Neural progenitor cell (in vitro differentiated cells): ENCODE results near the gene GAGE12J. TPM values are rescaled to one million over a fixed set of nuclear protein-coding genes. Genes with fewer than 3 reads are reported as not detected.
A peak's percentile ranks its signal among the peaks of the same experiment; 100 is the strongest.

ENCODE experiments used
- DNase-seq: peaks from one replicate; pipeline ENCODE4 v3.0.0-alpha.2; 2016; ENCODE audit warnings: low spot score
- H2AFZ ChIP-seq: fragments of 200-600 bp; sonication (generic); replicated peaks from 2 replicates; pipeline ENCODE4 v1.6.1; 2016; ENCODE audit warnings: antibody characterized with exemption
- H3F3A ChIP-seq: fragments of 200-600 bp; sonication (generic); 2 replicates; pipeline ENCODE4 v1.6.1; 2016; ENCODE audit warnings: antibody characterized with exemption, low read depth
- H3K27ac ChIP-seq: fragments of 200-600 bp; sonication (generic); 2 replicates; pipeline ENCODE4 v1.5.1; 2016; ENCODE audit warnings: mild to moderate bottlenecking
- H3K27me3 ChIP-seq: fragments of 200-600 bp; sonication (generic); 2 replicates; pipeline ENCODE4 v1.6.1; 2016; ENCODE audit warnings: mild to moderate bottlenecking, moderate library complexity
- H3K36me3 ChIP-seq: fragments of 200-600 bp; sonication (generic); 2 replicates; pipeline ENCODE4 v1.5.1; 2016
- H3K4me1 ChIP-seq: fragments of 200-600 bp; sonication (generic); 2 replicates; pipeline ENCODE4 v1.6.1; 2016; ENCODE audit warnings: mixed run types
- H3K4me2 ChIP-seq: fragments of 200-600 bp; sonication (generic); 2 replicates; pipeline ENCODE4 v1.6.1; 2016
- H3K4me3 ChIP-seq: fragments of 200-600 bp; sonication (generic); 2 replicates; pipeline ENCODE4 v1.5.1; 2016
- H3K79me2 ChIP-seq: fragments of 200-600 bp; sonication (generic); 2 replicates; pipeline ENCODE4 v1.6.1; 2016; ENCODE audit warnings: low read depth
- H3K9ac ChIP-seq: fragments of 200-600 bp; sonication (generic); 2 replicates; pipeline ENCODE4 v1.6.1; 2016
- H3K9me3 ChIP-seq: fragments of 200-600 bp; sonication (generic); 2 replicates; pipeline ENCODE4 v1.5.1; 2016; ENCODE audit warnings: low read depth
- H4K20me1 ChIP-seq: fragments of 200-600 bp; sonication (generic); 2 replicates; pipeline ENCODE4 v1.6.1; 2016; ENCODE audit warnings: low read depth
- H3K27ac Mint-ChIP-seq: 3 replicates; pipeline ENCODE4 v1.8.0; 2021; ENCODE audit warnings: mixed read lengths
- H3K27me3 Mint-ChIP-seq: 2 replicates; pipeline ENCODE4 v1.8.0; 2022; ENCODE audit warnings: low read depth, mild to moderate bottlenecking, inconsistent platforms, moderate library complexity, mixed read lengths; ENCODE audit not compliant: insufficient read depth
- H3K36me3 Mint-ChIP-seq: 3 replicates; pipeline ENCODE4 v1.8.0; 2021; ENCODE audit warnings: mixed read lengths
- H3K4me1 Mint-ChIP-seq: 3 replicates; pipeline ENCODE4 v1.8.0; 2021; ENCODE audit warnings: mixed read lengths
- H3K4me3 Mint-ChIP-seq: 3 replicates; pipeline ENCODE4 v1.8.0; 2021; ENCODE audit warnings: mild to moderate bottlenecking, moderate library complexity, mixed read lengths
- H3K9me3 Mint-ChIP-seq: 3 replicates; pipeline ENCODE4 v1.8.0; 2020; ENCODE audit warnings: mixed read lengths
- EZH2 ChIP-seq: fragments of 200-600 bp; sonication (generic); IDR thresholded peaks from 2 replicates; pipeline ENCODE4 v1.6.1; 2017; ENCODE audit warnings: antibody characterized with exemption, mild to moderate bottlenecking, moderate library complexity
- EZH2phosphoT487 ChIP-seq: fragments of 200-600 bp; sonication (generic); IDR thresholded peaks from 2 replicates; pipeline ENCODE4 v1.6.1; 2017; ENCODE audit warnings: antibody characterized with exemption
- total RNA-seq: library from RNA; depleted of rRNA; stranded (reverse); fragments of >200 nt; gene quantifications from 2 replicates; pipeline ENCODE4 v1.2.3, GENCODE V29; 2015; ENCODE audit warnings: low replicate concordance
- TF ChIP-seq, protein P1 (sequence below): fragments of 200-600 bp; sonication (generic); IDR thresholded peaks from 2 replicates; pipeline ENCODE4 v1.5.1; 2017; ENCODE audit warnings: antibody characterized with exemption, mild to moderate bottlenecking

GAGE12J gene
- total RNA-seq, 1 donor from 2014 or later = not detected

DNA sequence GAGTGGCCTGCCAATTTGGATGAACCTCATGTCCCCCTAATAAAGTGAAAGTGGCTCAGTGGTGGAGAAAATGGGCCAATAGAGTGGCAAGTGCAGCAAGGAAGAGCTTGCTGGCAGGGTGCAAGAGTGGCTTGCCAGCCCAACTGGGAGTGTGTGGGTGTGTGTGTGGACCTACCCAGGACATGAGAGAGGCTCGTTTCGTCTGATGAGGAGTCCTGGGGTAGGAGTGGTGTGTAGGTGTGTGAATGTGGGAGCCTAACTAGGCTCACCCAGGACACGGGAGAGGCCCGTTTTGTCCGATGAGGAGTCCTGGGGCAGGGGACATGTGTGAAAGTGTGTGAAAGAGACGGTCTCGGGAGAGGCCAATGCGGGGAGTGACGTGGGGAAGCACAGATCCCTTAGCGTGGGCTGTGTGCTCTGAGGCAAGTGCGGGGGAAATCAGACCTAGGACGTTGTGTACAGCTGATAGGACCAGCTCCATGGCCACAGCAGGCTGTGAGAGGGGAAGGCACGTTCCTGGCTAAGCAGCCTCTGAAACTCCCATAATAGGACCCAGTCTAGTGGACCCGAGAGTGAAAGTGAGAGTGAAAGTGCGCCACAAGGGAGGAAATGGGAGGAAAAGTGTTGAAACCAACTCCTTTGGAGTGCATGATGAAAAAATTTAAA, 13.1 kb upstream of the GAGE12J start:
- H3F3A ChIP-seq = no peaks in the 10 kb centered on the region
- no peaks in the 10 kb centered on the region for H3K36me3 Mint-ChIP-seq
- TF ChIP-seq EZH2 = no peak
- TF ChIP-seq EZH2phosphoT487 = no peak
- TF ChIP-seq, protein P1, sequence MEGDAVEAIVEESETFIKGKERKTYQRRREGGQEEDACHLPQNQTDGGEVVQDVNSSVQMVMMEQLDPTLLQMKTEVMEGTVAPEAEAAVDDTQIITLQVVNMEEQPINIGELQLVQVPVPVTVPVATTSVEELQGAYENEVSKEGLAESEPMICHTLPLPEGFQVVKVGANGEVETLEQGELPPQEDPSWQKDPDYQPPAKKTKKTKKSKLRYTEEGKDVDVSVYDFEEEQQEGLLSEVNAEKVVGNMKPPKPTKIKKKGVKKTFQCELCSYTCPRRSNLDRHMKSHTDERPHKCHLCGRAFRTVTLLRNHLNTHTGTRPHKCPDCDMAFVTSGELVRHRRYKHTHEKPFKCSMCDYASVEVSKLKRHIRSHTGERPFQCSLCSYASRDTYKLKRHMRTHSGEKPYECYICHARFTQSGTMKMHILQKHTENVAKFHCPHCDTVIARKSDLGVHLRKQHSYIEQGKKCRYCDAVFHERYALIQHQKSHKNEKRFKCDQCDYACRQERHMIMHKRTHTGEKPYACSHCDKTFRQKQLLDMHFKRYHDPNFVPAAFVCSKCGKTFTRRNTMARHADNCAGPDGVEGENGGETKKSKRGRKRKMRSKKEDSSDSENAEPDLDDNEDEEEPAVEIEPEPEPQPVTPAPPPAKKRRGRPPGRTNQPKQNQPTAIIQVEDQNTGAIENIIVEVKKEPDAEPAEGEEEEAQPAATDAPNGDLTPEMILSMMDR = no peak
- no peaks in the 10 kb centered on the region for H3K9me3 Mint-ChIP-seq
- H3K9me3 ChIP-seq = no peaks in the 10 kb centered on the region
- H3K27me3 Mint-ChIP-seq = no peaks in the 10 kb centered on the region
- no peaks in the 10 kb centered on the region for H3K36me3 ChIP-seq
- no peak for DNase-seq
- H3K4me2 ChIP-seq = no peak overlapping the region
- no peak overlapping the region for H3K9ac ChIP-seq
- peaks cover 6% of the 10 kb centered on the region for H3K4me1 ChIP-seq
- no peak overlapping the region for H2AFZ ChIP-seq
- no peak overlapping the region for H3K4me3 Mint-ChIP-seq
- H3K27me3 ChIP-seq = no peaks in the 10 kb centered on the region
- H3K4me3 ChIP-seq = no peak overlapping the region
- H3K79me2 ChIP-seq = no peaks in the 10 kb centered on the region
- peak overlapping the region; percentile 70 for H3K27ac Mint-ChIP-seq
- no peak overlapping the region for H3K27ac ChIP-seq
- no peaks in the 10 kb centered on the region for H4K20me1 ChIP-seq
- peaks cover 22% of the 10 kb centered on the region for H3K4me1 Mint-ChIP-seq

DNA sequence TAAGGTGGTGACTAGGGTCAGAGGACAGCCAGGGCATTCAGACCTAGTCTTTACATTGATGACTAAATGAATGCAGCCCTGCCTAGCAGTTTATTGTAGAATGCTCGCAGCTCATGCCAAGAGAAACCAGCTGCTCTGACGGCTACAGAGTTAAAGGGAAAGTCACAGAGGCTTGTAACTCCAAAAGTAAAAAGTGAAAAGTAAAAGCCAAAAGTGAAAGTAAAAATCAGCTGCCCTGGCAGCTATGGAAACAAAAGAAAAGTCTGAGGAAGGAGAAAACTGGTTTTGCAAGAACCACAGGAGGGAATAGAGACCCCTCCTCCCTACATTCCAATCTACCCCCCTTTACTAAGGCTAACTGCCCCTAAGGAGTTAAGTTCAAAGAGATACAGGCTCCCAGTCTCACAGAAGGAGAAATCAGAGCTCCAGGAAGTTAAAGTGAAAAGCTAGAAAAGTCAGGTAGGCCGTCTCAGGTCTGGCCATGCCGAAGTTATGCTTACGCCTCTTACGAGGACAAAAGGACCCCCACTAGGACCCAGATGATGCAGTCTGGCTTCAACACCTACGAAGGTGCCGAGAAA, 12.3 kb upstream of the GAGE12J start:
- TF ChIP-seq, protein P1 = no peak
- TF ChIP-seq EZH2phosphoT487 (no peak), EZH2 (no peak)
- Histone ChIP-seq H3K79me2 (no peaks in the 10 kb centered on the region), H3F3A (no peaks in the 10 kb centered on the region), H3K27me3 (no peaks in the 10 kb centered on the region), H3K4me1 (peaks cover 6% of the 10 kb centered on the region), H3K9ac (no peak overlapping the region), H3K36me3 (no peaks in the 10 kb centered on the region), H3K27ac (no peak overlapping the region), H4K20me1 (no peaks in the 10 kb centered on the region), H3K4me3 (peak overlapping the region; percentile 6), H2AFZ (no peak overlapping the region), H3K9me3 (no peaks in the 10 kb centered on the region), H3K4me2 (peak overlapping the region; percentile 66)
- Mint-ChIP-seq H3K4me1 (peaks cover 22% of the 10 kb centered on the region), H3K4me3 (peak overlapping the region; percentile 50), H3K27me3 (no peaks in the 10 kb centered on the region), H3K36me3 (no peaks in the 10 kb centered on the region), H3K9me3 (no peaks in the 10 kb centered on the region), H3K27ac (peak overlapping the region; percentile 87)
- peak; percentile 7 for DNase-seq

DNA sequence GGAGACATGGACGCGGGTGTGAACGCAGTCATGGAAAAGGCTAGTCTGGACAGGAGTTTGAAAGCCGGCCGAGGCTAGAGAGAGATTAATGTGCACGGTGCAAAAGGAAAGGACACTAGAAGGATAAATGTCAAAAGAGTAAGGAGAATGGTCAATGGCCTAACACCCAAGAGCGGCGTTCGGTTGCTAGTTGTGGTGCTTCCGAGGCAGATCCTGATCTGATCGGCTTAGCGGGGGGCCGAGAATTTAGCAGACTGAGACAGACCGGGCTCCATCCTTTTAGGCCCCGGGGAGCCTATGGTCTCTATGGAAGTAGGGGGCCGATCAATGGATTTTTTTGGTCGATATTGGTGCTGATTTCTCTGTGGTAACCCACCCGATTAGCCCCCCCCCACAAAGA, 11.5 kb upstream of the GAGE12J start:
- Mint-ChIP-seq H3K27ac (no peak overlapping the region), H3K4me3 (no peak overlapping the region), H3K36me3 (no peaks in the 10 kb centered on the region), H3K4me1 (peaks cover 22% of the 10 kb centered on the region), H3K9me3 (no peaks in the 10 kb centered on the region), H3K27me3 (no peaks in the 10 kb centered on the region)
- DNase-seq = peak; percentile 40
- Histone ChIP-seq H3K36me3 (no peaks in the 10 kb centered on the region), H3F3A (no peaks in the 10 kb centered on the region), H2AFZ (no peak overlapping the region), H3K9ac (no peak overlapping the region), H3K27me3 (no peaks in the 10 kb centered on the region), H3K79me2 (no peaks in the 10 kb centered on the region), H3K4me2 (peak overlapping the region; percentile 66), H3K4me1 (peaks cover 6% of the 10 kb centered on the region), H3K27ac (no peak overlapping the region), H3K4me3 (peak overlapping the region; percentile 6), H4K20me1 (no peaks in the 10 kb centered on the region), H3K9me3 (no peaks in the 10 kb centered on the region)
- TF ChIP-seq, protein P1 = no peak
- no peak for TF ChIP-seq EZH2phosphoT487
- no peak for TF ChIP-seq EZH2
